ENCODE data around the gene LPP. TPM values are rescaled to one million over a fixed set of nuclear protein-coding genes. Genes with fewer than 3 reads are reported as not detected.
A peak's percentile ranks its signal among the peaks of the same experiment; 100 is the strongest.

The LPP gene
- total RNA-seq, 1 experiment from 2014 or later = 120 TPM

DNA sequence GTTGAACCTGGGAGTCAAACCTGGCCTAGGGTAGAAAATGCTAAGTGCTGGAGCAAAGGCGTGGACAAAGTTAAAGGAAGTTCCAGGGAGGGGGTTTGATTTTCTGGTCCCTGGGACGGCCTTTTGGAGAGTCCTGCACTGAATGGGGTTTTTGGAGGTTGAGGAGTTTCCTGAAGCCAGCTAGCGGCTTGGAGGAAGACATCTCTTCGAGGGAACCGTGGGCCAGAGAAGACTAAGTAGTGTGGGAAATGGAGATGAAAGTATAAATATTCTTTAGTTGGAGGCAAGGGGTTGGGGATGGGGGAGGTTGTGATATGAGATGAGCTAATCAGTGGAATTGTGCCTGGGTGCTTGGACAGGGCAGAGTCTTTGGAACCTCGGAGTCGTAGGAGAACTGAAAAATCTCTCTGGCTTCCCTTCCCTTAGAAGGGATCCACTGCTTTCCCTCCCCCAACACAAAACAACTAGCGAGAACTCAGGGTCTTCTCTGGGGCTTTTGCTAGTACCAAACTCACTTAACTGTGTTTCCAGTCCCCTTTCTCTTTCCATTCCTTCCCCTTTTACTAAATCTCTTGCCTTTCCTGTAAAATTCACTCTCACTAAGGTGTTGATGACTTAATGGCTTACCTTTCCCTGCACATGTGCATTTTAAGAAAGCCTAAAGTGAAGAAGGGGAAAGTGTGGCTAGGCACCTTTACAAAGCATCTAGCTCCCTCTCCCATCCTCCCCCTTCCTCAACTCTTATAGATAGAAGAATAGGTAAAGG is 1.0 kb downstream of the LPP start:
- H3K36me3 Mint-ChIP-seq (ENCODE audit: insufficient read depth, unreplicated experiment) = peaks cover 9% of the 10 kb centered on the region
- intact Hi-C loops (cut with micrococcal nuclease; ENCODE audit: unreplicated experiment) = loop anchor here (1.0 to 10.0 kb wide), 3 partner anchors 72 to 800 kb away; no protein-coding TSS in a partner anchor
- BruUV-seq (replicated peaks) = no TSS peak

DNA sequence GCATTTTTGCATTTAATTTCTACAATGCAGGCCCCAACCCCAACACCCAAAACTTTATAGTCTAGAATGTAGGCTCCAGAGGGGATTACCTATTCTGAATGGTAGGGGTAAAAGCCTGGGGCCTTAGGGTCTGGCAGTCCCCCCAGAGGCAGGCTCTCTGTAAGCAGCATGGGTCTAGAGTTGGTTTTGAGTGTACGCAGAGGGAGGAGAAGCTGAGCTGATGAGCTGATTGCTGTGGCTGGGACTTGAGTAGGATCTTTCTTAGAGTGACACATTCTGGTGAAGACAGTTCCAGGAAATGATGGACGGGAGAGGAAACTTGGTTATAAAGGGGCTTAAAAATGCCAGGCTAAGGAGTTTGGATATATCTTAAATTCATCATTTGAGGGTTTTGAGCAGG is 2.1 kb downstream of the LPP start:
- H3K4me1 Mint-ChIP-seq (ENCODE audit: low read depth, unreplicated experiment) = peaks cover 55% of the 10 kb centered on the region
- CTCF ChIA-PET = no interaction called here

More for the DNA sequence above, 1.0 kb downstream of the LPP start:
- no peaks in the 10 kb centered on the region for H3K27me3 ChIP-seq (replicated peaks; ENCODE audit: control insufficient read depth, insufficient read depth, low read length)
- no peaks in the 10 kb centered on the region for H3K9me3 Mint-ChIP-seq (ENCODE audit: unreplicated experiment)
- peak overlapping the region; percentile 68 for H3K4me3 ChIP-seq (ENCODE audit: low read depth, low read length)
- H3K27ac Mint-ChIP-seq (ENCODE audit: unreplicated experiment) = peak overlapping the region; percentile 71
- ChIA-PET CTCF (interaction anchor here (2.0 kb wide), 1 partner anchor 414 kb away, joined by 8 read pairs; no protein-coding TSS in a partner anchor), POLR2A (interaction anchor here (1.0 to 3.1 kb wide), 2 partner anchors 404 to 409 kb away, joined by 3 to 36 read pairs; partner anchors contain the start of gene BCL6)
- no peaks in the 10 kb centered on the region for H3K27me3 Mint-ChIP-seq (ENCODE audit: insufficient read depth, unreplicated experiment)
- H3K9me3 ChIP-seq = no peaks in the 10 kb centered on the region
- peaks cover 48% of the 10 kb centered on the region for H3K4me1 Mint-ChIP-seq (ENCODE audit: low read depth, unreplicated experiment)
- peaks cover 66% of the 10 kb centered on the region for H3K4me1 ChIP-seq
- TF ChIP-seq, protein P1, sequence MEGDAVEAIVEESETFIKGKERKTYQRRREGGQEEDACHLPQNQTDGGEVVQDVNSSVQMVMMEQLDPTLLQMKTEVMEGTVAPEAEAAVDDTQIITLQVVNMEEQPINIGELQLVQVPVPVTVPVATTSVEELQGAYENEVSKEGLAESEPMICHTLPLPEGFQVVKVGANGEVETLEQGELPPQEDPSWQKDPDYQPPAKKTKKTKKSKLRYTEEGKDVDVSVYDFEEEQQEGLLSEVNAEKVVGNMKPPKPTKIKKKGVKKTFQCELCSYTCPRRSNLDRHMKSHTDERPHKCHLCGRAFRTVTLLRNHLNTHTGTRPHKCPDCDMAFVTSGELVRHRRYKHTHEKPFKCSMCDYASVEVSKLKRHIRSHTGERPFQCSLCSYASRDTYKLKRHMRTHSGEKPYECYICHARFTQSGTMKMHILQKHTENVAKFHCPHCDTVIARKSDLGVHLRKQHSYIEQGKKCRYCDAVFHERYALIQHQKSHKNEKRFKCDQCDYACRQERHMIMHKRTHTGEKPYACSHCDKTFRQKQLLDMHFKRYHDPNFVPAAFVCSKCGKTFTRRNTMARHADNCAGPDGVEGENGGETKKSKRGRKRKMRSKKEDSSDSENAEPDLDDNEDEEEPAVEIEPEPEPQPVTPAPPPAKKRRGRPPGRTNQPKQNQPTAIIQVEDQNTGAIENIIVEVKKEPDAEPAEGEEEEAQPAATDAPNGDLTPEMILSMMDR (IDR thresholded peaks at IDR 0.05; ENCODE audit: insufficient read depth in 1 of 2, low read depth in 1 of 2, low read length in 1 of 2, severe bottlenecking in 1 of 2, unreplicated experiment in 1 of 2) = no peak
- DNase-seq = no peak
- no peaks in the 10 kb centered on the region for H3K36me3 ChIP-seq (ENCODE audit: control insufficient read depth, insufficient read depth, low read length)
- peak overlapping the region; percentile 84 for H3K4me3 Mint-ChIP-seq (ENCODE audit: unreplicated experiment)

DNA sequence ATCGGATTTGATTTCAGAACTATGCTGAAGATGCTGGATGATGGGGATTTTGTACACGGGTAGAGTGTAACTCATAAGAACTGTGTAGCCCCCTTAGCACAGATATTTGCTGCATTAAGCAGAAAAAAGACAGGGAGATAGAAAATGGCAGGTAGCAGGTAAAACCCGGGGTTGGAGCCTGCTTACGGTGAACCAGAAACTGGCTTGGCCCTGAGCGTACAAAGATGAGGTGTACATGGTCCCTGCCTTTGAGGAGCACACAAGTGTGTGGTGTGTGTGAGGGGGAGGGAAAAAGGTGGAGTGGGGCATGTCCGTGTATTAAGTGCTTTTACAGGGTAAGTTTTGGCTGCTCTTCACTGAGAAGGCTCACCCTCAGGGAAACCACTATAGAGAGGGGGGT is 3.5 kb downstream of the LPP start:
- Histone ChIP-seq H3K36me3 (ENCODE audit: control insufficient read depth, insufficient read depth, low read length) (no peaks in the 10 kb centered on the region; the same call in 1 of the 2 replicates), H3K27me3 (replicated peaks; ENCODE audit: control insufficient read depth, insufficient read depth, low read length) (no peaks in the 10 kb centered on the region), H3K4me3 (ENCODE audit: low read depth, low read length) (no peak overlapping the region), H3K9me3 (no peaks in the 10 kb centered on the region), H3K4me1 (peaks cover 56% of the 10 kb centered on the region)
- Mint-ChIP-seq H3K4me1 (ENCODE audit: low read depth, unreplicated experiment) (peaks cover 51% of the 10 kb centered on the region), H3K9me3 (ENCODE audit: unreplicated experiment) (no peaks in the 10 kb centered on the region), H3K27ac (ENCODE audit: unreplicated experiment) (peak overlapping the region; percentile 66), H3K36me3 (ENCODE audit: insufficient read depth, unreplicated experiment) (peaks cover 17% of the 10 kb centered on the region), H3K4me3 (ENCODE audit: unreplicated experiment) (peak overlapping the region; percentile 54), H3K27me3 (ENCODE audit: insufficient read depth, unreplicated experiment) (no peaks in the 10 kb centered on the region)
- intact Hi-C loops (cut with micrococcal nuclease; ENCODE audit: unreplicated experiment) = loop anchor here (10.0 kb wide), 2 partner anchors 127 to 797 kb away; no protein-coding TSS in a partner anchor
- POLR2A ChIA-PET = no interaction called here
- BruUV-seq (replicated peaks) = no TSS peak
- no peak for DNase-seq
- TF ChIP-seq, protein P1 (IDR thresholded peaks at IDR 0.05; ENCODE audit: insufficient read depth in 1 of 2, low read depth in 1 of 2, low read length in 1 of 2, severe bottlenecking in 1 of 2, unreplicated experiment in 1 of 2) = no peak
- CTCF ChIA-PET = no interaction called here

More for the DNA sequence above, 2.1 kb downstream of the LPP start:
- DNase-seq = no peak
- Histone ChIP-seq H3K27me3 (replicated peaks; ENCODE audit: control insufficient read depth, insufficient read depth, low read length) (no peaks in the 10 kb centered on the region), H3K4me1 (peaks cover 66% of the 10 kb centered on the region), H3K9me3 (no peaks in the 10 kb centered on the region), H3K4me3 (ENCODE audit: low read depth, low read length) (no peak overlapping the region), H3K36me3 (ENCODE audit: control insufficient read depth, insufficient read depth, low read length) (no peaks in the 10 kb centered on the region; the same call in 1 of the 2 replicates)
- TF ChIP-seq, protein P1 (IDR thresholded peaks at IDR 0.05; ENCODE audit: insufficient read depth in 1 of 2, low read depth in 1 of 2, low read length in 1 of 2, severe bottlenecking in 1 of 2, unreplicated experiment in 1 of 2) = no peak
- Mint-ChIP-seq H3K27ac (ENCODE audit: unreplicated experiment) (peak overlapping the region; percentile 66), H3K4me3 (ENCODE audit: unreplicated experiment) (peak overlapping the region; percentile 84), H3K27me3 (ENCODE audit: insufficient read depth, unreplicated experiment) (no peaks in the 10 kb centered on the region), H3K9me3 (ENCODE audit: unreplicated experiment) (no peaks in the 10 kb centered on the region), H3K36me3 (ENCODE audit: insufficient read depth, unreplicated experiment) (peaks cover 17% of the 10 kb centered on the region)
- intact Hi-C loops (cut with micrococcal nuclease; ENCODE audit: unreplicated experiment) = loop anchor here (10.0 kb wide), 2 partner anchors 129 to 799 kb away; no protein-coding TSS in a partner anchor
- POLR2A ChIA-PET = no interaction called here
- no TSS peak for BruUV-seq (replicated peaks)

Measured in Caco-2 (cell line).